Measurements from ENCODE around the gene CSAG2.
"Not testable (repeated sequence)": the region's sequence is repeated elsewhere in the genome, so short reads cannot be mapped to it uniquely, and the experiment has no call there.

DNA sequence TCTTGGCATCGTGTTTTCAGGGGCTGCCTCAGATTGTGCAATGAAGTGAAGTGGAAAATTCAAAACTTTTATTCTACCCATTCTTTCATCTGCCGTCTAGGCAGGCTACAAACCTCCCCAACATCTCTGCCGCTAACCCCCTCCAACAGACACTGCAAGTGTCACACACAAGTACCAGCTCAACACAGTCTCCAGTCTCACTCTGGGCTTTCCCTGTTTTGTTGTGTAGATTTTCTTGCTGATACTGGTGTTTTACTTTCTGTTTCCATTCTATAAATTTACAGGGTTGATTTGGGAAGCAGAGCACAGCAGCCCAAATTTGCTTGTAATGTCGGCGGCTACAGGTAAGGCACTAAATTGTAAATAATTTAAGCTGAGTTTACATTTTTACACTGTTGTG is 45.8 kb upstream of the CSAG2 start:
- TF ChIP-seq CTCF (IDR thresholded peaks at IDR 0.05; ENCODE audit: insufficient read depth, low read length, poor library complexity, severe bottlenecking); EZH2phosphoT487 (conservative IDR thresholded peaks at IDR 0.05; ENCODE audit: low read length): not testable (repeated sequence)

All from SU-DHL-6 (cell line).